GM21786 (cell line): Measurements from ENCODE around the gene GPBP1L1.

Experiments
- ATAC-seq: cut with Tn5 transposase; IDR thresholded peaks from one replicate; pipeline ENCODE4 v1.9.1; 2021; ENCODE audit not compliant: unreplicated experiment

The GPBP1L1 gene

DNA sequence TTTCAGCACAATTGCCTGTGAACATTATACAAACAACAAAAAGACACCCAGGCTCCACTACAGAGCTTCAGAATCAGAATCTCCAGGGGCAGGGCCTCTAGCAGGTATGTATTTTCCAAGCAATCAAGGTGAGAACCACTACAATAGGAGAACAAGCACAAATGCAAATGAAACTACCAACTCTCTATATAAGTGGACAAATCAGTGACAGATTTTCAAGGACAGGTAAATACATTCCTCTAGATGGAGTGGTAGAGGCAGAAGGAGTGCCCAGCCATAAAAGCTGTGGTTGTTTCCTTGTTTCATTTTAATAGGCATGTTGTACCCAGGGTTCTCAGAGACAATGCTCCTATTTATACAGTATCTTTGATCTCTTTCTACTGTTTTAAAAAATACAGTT is 42.4 kb downstream of the GPBP1L1 start:
- no peak for ATAC-seq

DNA sequence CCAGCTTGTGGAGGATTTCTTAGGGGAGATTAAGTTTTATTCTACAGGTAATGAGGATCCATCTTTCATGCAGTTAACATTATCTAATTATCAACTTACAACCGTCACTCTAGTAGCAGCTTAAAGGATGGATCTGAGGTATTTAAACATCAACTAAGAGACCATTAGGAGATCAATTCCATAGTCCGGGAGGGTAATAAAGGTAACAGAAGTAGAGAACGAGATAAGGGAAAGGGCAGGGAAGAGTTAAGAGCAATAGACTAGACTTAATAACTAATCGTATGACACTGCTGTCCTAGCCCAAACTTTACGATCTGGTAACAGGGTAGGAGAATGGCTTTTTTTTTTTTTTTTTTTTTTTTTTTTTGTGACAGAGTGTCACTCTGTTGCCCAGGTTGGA is 43.0 kb downstream of the GPBP1L1 start:
- ATAC-seq = no peak

- no peak for ATAC-seq
Measured at GRCh38 chr1:45640293-45640692, 46.0 kb downstream of the GPBP1L1 start.

GRCh38 chr1:45635211-45635610 is 51.1 kb downstream of the GPBP1L1 start:
- no peak for ATAC-seq

GRCh38 chr1:45630429-45630828 is 55.9 kb downstream of the GPBP1L1 start:
- ATAC-seq = no peak

- no peak for ATAC-seq
Measured at GRCh38 chr1:45629035-45629434, 57.3 kb downstream of the GPBP1L1 start.

GRCh38 chr1:45623972-45624371 is 62.4 kb downstream of the GPBP1L1 start, which contains the start of gene CCDC17:
CCDC17 (minus strand) TSS chr1:45624054; CDS start chr1:45623909, 145 bp downstream.
- ATAC-seq = no peak

- no peak for ATAC-seq
Measured at GRCh38 chr1:45622524-45623394, 63.6 kb downstream of the GPBP1L1 start.

DNA sequence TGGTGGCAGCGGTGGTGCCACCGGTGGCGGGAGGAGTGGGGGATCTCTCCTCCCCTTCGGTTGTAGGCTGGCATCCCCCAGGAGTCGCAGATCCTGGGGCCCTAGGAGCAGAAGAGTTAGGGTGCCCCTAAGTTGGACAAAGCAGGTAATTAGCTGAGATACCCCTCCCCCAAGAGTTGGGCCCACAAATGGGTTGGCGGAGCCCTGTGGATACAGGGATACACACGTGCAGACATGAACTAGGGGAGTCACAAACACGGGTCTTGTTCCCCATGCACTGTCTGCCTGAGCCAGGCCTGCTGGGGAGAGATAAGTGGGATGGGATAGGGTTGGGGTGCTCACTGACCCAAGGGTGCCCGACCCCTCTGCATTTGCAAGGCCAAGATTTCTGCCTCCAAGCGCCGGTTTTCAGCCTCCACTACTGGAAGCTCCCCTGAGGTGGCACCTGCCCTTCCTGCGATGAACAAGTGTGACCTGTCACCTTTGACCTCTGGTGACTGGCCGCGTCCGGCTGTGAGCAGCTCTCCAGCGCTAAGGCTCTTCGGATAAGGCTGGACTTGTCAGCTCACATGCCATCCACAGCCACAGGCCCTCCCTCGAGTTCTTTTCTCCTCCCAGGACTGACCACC is 64.3 kb downstream of the GPBP1L1 start:
- no peak for ATAC-seq

DNA sequence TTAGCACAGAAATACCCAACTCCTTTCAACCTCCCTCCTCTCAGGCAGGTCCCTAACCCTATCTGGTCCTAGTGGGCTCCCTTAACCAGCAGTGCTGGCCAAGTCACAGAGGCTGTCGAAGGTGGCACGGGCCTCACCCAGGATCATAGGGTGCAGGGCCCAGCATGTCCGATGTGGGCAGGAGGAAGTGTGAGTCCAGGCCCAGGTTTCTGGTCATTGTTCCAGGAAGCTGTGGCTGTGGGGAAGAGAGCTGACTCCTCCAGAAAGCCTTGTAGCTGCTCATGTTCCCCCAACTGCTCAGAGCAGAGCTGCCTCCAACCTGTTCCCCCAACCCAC is 64.9 kb downstream of the GPBP1L1 start:
- no peak for ATAC-seq

DNA sequence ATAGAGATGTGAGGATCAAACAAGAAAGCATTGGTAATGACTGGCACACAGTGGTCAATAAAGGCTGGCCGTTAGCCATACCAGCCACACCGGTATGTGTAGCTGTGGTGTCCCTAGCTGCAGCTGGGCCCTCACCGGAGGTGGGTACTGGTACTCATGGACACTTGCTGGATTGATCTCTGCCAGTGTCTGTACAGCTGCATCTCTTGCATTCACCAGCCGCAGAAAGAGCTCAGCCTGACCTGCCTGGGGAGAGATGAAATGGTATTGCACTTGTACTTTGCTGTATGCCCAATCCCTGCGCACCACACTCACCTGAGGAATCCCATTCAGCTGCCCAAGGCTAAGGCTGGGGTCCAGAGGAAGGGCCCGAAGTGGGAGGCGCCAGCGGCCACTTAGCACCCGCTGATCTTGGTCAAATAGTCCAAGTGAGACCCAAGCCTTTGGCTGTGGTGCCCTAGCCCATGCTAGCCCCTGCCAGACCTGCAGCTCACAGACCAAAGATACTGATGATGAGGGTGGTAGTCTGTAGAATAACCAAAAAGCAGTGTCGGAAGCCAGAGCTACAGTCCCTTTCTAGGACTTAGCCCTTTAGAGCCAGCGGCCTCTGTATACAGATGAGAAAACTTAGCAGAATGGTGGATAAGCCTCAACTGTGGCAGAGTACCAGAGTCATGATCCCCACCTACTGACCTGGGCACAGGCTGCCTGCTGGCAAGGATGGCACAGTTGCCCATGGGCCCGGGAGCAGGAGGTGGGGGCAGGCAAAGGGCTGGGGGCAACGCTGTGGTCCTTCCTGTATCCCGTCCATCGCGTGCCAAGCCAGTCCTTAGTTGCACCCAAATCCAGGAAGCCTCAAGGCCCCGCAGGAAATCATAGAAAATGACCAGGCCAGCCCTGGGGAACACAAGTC is 65.5 kb downstream of the GPBP1L1 start:
- no peak for ATAC-seq

DNA sequence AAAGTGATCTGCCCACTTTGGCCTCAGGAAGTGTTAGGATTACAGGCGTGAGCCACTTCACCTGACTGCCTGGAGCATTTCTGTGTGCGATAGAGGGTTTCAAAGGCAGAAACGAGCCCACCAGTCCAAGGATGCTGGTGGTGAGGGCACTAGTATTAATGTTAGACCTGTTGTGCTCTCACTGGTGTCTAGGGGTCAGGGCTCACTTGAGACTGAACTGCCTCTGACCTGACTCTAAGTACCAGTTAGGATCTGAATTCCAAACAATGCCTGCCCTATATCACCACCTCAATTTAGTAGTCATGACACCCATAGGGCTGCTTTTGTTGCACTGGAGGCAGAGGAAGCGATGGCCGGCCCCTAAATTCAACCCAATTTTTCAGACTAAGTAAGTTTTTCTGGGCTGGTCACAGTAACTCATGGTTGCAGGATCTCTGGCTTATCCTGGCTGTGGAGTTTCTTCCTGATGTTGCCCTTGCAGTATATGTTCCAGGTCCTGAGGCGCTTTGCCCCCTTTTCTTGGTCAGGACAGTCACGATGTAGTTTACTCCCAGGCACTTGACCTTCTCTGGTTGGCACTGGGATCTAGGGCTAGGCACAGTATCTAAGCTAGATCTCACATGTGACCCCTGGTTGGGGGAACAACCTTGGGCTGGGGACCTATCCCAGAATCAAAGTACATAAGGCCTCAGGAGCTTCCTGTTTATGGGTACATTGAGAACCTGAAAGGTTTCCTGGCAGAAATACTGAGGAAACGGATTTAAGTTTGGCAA is 67.0 kb downstream of the GPBP1L1 start:
- ATAC-seq = no peak

- no peak for ATAC-seq
Measured at GRCh38 chr1:45617618-45618017, 68.7 kb downstream of the GPBP1L1 start.

GRCh38 chr1:45615885-45616284 is 70.4 kb downstream of the GPBP1L1 start:
- ATAC-seq = no peak

GRCh38 chr1:45612941-45613579 is 73.3 kb downstream of the GPBP1L1 start:
- no peak for ATAC-seq

DNA sequence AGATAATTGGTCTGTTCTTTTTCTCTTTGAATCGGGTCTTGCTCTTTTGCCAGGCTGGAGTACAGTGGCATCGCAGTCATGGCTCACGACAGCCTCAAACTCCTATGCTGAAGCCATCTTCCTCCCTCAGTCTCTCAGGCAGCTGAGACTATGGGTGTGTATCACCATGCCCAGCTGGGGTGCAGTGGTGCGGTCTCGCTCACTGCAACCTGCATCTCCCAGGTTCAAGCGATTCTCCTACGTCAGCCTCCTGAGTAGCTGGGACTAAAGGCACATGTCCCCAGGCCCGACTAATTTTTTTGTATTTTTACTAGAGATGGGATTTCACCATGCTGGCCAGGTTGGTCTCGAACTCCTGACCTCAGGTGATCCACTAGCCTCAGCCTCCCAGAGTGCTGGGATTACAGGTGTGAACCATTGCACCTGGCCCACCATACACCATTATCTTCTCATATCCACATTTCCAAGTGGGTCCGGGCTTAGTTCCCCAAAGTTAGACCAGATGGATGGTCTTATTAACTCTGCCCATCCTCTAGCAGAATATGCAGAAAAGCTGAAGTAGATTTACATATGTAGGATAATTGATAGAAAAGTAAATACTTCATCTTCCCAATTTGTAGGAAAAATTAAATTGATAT is 75.6 kb downstream of the GPBP1L1 start:
- no peak for ATAC-seq

DNA sequence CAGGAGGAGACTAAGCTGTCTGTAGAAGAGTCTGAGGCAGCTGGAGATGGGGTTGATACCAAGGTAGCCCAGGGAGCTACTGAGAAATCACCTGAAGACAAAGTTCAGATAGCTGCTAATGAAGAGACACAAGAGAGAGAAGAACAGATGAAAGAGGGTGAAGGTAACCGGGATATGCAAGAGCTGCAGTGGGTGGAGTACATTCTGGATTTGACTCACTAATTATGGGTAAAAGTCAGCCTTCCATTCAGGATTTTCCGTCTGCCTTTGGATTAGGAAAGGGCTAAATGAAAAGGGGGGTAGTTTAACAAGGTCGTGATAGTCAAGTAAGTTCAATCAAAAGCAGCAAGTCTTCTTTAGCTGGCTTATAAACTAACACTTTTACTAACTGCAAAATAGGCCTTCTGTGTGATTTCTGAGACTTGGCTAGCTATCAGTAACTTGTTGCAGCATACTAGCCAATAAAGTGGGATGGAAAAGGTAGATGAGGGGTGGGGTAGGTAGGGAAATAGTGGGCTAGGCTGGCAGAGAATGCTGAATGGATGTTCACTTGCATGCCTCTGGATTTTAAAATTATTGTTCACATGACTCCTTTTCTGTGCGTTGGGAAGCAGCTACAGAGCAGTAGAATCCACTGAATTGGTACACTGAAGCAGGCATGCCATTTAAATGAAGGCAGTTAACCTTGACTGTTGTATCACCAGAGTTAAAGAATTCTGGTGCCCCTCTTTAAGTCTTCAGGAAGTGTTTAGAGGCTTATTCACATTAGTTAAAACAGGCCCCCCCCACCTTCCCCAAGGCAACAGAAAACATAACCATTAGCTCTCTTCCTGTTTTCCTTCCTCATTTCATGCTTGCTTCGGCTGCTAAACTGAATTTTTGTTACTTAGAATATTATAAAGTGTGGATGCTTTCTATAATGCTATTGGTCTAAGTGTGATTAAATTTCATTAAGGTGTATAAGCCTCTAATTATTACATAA is 77.9 kb downstream of the GPBP1L1 start:
- ATAC-seq = no peak

DNA sequence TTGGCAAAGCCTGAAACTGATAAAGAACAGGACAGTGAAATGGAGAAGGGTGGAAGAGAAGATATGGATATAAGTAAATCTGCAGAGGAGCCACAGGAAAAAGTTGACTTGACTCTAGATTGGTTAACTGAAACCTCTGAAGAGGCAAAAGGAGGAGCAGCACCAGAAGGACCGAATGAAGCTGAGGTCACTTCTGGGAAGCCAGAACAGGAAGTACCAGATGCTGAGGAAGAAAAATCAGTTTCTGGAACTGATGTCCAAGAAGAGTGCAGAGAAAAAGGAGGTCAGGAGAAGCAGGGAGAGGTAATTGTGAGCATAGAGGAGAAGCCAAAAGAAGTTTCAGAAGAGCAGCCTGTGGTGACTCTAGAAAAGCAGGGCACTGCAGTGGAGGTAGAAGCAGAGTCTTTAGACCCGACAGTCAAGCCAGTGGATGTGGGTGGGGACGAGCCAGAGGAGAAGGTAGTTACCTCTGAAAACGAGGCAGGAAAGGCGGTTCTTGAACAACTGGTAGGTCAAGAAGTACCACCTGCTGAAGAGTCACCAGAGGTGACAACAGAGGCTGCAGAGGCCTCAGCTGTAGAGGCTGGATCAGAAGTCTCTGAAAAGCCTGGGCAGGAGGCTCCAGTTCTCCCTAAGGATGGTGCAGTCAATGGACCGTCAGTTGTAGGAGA is 78.8 kb downstream of the GPBP1L1 start:
- no peak for ATAC-seq
